Upper lobe of right lung (tissue), 1 donor: ENCODE measurements around the gene JARID2. TPM values are rescaled to one million over a fixed set of nuclear protein-coding genes. Genes with fewer than 3 reads are reported as not detected.

Experiments
- ATAC-seq: fragments of 200-7000 bp; cut with Tn5 transposase; one replicate; pipeline ENCODE4 v1.9.1; 2020; ENCODE audit warnings: mild to moderate bottlenecking, moderate library complexity
- DNase-seq: peaks from one replicate; pipeline ENCODE4 v3.0.0-alpha.2; 2020
- H3K27ac ChIP-seq: fragments of 200-600 bp; one replicate; pipeline ENCODE4 v1.8.0; 2022
- H3K27me3 ChIP-seq: fragments of 200-600 bp; one replicate; pipeline ENCODE4 v1.8.0; 2022; ENCODE audit warnings: mild to moderate bottlenecking
- H3K36me3 ChIP-seq: fragments of 200-600 bp; one replicate; pipeline ENCODE4 v1.8.0; 2022
- H3K4me1 ChIP-seq: fragments of 200-600 bp; one replicate; pipeline ENCODE4 v1.8.0; 2022
- H3K4me3 ChIP-seq: fragments of 200-600 bp; one replicate; pipeline ENCODE4 v1.8.0; 2022; ENCODE audit warnings: mild to moderate bottlenecking
- H3K9me3 ChIP-seq: fragments of 200-600 bp; one replicate; pipeline ENCODE4 v1.8.0; 2022
- intact Hi-C: fragments of 100-400 bp; cut with DNase I; formaldehyde crosslinking; loops from one replicate; pipeline ENCODE4 v1.11.0; 2022
- total RNA-seq: library from RNA; stranded (reverse); fragmentation: NEBNext Ultra II Directional; extraction: Animal tissue kit (Norgen Biotek cat#: 25700); gene quantifications from one replicate; pipeline ENCODE4 v1.2.1, GENCODE V29; 2021
- TF ChIP-seq, protein P1 (sequence below): fragments of 200-600 bp; IDR thresholded peaks from one replicate; pipeline ENCODE4 v1.8.0; 2022; ENCODE audit warnings: antibody characterized with exemption
- donor health status: DM: no; HTN: yes; CAD: no; lungs with severe emphysema.

JARID2 gene
- total RNA-seq, 1 donor from 2014 or later: 15.1 TPM

DNA sequence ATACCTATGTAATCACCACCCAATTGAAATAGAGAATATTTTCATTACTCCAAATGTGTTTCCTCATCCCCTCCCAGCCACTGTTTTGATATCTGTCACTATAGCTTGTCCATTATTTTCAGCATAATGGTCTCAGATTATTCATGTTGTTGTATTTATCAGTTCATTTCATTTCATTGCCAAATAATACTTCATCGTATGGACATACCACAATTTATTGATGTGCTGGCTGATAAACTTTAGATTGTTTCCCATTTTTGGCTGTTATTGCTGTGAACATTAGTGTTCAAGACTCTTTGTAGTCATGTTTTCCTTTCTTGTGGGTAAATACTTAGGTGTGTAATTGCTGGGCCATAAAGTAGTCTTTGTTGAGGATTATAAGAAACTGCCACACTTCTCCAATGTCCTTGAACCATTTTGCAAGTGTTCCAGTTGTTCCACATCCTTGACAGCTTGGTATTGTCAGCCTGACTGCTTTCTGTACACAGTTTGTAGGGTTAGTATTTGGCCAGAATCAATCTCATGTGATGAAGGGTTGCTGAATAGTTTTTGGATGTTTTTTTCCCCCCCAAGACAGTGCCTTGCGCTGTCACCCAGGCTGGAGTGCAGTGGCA is 44.3 kb downstream of the JARID2 start:
- Histone ChIP-seq H3K27ac (no peak overlapping the region), H3K27me3 (no peaks in the 10 kb centered on the region), H3K36me3 (no peaks in the 10 kb centered on the region), H3K4me3 (no peak overlapping the region), H3K4me1 (peaks cover 5% of the 10 kb centered on the region), H3K9me3 (no peaks in the 10 kb centered on the region)
- intact Hi-C loops: no loop called here
- DNase-seq: no peak
- no peak for ATAC-seq
- TF ChIP-seq, protein P1, sequence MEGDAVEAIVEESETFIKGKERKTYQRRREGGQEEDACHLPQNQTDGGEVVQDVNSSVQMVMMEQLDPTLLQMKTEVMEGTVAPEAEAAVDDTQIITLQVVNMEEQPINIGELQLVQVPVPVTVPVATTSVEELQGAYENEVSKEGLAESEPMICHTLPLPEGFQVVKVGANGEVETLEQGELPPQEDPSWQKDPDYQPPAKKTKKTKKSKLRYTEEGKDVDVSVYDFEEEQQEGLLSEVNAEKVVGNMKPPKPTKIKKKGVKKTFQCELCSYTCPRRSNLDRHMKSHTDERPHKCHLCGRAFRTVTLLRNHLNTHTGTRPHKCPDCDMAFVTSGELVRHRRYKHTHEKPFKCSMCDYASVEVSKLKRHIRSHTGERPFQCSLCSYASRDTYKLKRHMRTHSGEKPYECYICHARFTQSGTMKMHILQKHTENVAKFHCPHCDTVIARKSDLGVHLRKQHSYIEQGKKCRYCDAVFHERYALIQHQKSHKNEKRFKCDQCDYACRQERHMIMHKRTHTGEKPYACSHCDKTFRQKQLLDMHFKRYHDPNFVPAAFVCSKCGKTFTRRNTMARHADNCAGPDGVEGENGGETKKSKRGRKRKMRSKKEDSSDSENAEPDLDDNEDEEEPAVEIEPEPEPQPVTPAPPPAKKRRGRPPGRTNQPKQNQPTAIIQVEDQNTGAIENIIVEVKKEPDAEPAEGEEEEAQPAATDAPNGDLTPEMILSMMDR: no peak

DNA sequence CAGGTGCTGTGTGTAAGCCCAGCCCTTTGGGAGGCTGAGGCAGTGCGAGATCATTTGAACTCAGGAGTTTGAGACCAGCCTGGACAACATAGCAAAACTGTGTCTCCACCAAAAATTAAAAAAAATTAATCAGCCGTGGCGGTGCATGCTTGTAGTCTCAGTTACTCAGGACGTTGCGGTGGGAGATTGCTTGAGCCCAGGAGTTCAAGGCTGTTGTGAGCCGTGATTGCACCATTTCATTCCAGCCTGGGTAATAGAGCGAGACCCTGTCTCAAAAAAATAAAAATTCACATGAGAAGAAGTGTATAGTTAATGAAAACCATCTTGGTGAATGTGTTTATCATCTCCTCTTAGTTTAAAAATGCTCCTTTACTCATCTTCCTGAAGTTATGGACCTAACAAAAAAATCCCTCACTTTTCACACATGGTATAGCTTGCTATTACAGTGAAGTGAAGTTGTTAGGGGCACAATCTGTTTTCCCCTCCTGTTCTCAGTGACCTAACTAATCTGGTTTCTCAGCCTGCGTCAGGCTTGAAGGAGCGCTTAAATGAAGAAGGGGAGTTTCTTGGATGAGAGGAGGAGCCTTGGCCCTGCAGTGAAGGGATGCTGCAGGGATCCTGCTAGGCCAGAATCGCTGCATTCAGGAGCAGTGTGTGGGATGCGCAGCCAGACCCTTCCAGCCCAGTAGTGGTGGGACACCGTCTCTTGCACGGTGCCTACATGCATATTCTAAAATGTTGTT is 45.3 kb downstream of the JARID2 start:
- ATAC-seq: no peak
- Histone ChIP-seq H3K4me3 (no peak overlapping the region), H3K4me1 (peaks cover 4% of the 10 kb centered on the region), H3K27me3 (no peaks in the 10 kb centered on the region), H3K36me3 (no peaks in the 10 kb centered on the region), H3K9me3 (no peaks in the 10 kb centered on the region), H3K27ac (no peak overlapping the region)
- intact Hi-C loops: no loop called here
- TF ChIP-seq, protein P1: no peak
- no peak for DNase-seq

DNA sequence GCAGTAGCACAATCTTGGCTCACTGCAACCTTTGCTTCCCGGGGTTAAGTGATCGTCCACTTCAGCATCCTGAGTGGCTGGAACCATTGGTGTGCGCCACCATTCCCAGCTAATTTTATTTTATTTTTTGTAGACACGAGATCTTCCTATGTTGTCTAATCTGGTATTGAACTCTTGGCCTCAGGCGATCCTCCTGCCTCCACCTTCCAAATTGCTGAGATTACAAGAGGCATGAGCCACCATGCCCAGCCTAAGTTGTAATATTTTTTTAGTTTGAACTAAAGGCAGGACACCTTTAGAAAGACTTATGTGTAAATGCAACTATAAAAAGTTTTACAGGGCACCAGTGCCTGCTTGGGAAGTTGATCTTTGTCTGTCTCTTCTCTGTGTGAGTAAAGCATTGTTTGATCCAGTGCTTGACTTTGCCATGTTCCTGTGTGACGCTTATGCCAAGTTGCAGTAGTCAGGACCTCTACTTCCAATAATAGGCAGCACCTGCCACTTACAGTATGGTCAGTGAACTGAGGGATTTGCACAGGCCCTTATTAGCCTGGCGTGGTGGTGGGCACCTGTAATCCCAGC is 46.9 kb downstream of the JARID2 start:
- Histone ChIP-seq H3K9me3 (no peaks in the 10 kb centered on the region), H3K27me3 (no peaks in the 10 kb centered on the region), H3K4me1 (peaks cover 8% of the 10 kb centered on the region), H3K27ac (no peak overlapping the region), H3K4me3 (no peak overlapping the region), H3K36me3 (no peaks in the 10 kb centered on the region)
- TF ChIP-seq, protein P1: no peak
- no peak for ATAC-seq
- intact Hi-C loops: no loop called here
- DNase-seq: no peak

DNA sequence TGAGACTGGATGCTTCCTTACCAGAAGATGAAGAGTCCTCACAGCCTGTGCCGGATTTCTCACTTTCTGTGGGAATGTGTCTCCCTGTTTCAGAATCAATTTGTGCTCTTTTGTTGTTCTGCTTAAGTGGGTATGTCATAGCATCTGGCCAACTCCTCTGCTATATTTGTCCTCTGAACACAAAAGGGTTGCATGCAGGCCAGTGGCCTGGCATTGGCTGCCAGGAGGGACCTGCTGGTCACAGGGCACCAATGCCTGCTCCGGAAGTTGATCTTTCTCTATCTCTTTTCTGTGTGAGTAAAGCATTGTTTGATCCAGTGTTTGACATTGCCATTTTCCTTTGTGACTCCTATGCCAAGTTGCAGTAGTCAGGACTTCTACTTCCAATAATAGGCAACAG is 47.8 kb downstream of the JARID2 start:
- H3K27me3 ChIP-seq: no peaks in the 10 kb centered on the region
- peaks cover 8% of the 10 kb centered on the region for H3K4me1 ChIP-seq
- H3K4me3 ChIP-seq: no peak overlapping the region
- intact Hi-C loops: no loop called here
- H3K9me3 ChIP-seq: no peaks in the 10 kb centered on the region
- H3K36me3 ChIP-seq: no peaks in the 10 kb centered on the region
- ATAC-seq (no peak), DNase-seq (no peak)
- H3K27ac ChIP-seq: no peak overlapping the region
- TF ChIP-seq, protein P1: no peak

DNA sequence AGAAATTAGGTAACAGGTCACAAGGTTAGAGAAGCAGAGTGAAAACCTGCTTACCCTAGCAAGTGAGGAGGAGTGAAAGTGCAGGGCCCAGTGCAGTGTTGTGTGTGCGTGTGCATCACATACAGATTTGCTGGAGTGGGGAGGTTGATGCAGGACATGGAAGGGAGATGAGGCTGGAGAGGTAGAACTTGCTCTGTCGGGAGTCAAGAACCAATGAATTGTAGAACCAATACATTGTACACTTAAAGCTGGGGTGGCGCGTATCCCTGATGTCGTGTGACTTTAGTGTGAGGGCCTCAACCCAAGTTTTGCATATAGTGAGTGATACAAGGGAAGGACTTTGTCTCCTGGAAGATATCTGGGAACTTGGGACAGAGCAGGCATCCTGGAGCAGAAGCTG is 48.6 kb downstream of the JARID2 start:
- intact Hi-C loops: no loop called here
- TF ChIP-seq, protein P1: no peak
- peaks cover 8% of the 10 kb centered on the region for H3K4me1 ChIP-seq
- no peak overlapping the region for H3K4me3 ChIP-seq
- DNase-seq (no peak), ATAC-seq (no peak)
- no peaks in the 10 kb centered on the region for H3K9me3 ChIP-seq
- no peaks in the 10 kb centered on the region for H3K36me3 ChIP-seq
- no peak overlapping the region for H3K27ac ChIP-seq
- H3K27me3 ChIP-seq: no peaks in the 10 kb centered on the region
